ENCODE measurements around the gene NIPAL4.

Gene NIPAL4

DNA sequence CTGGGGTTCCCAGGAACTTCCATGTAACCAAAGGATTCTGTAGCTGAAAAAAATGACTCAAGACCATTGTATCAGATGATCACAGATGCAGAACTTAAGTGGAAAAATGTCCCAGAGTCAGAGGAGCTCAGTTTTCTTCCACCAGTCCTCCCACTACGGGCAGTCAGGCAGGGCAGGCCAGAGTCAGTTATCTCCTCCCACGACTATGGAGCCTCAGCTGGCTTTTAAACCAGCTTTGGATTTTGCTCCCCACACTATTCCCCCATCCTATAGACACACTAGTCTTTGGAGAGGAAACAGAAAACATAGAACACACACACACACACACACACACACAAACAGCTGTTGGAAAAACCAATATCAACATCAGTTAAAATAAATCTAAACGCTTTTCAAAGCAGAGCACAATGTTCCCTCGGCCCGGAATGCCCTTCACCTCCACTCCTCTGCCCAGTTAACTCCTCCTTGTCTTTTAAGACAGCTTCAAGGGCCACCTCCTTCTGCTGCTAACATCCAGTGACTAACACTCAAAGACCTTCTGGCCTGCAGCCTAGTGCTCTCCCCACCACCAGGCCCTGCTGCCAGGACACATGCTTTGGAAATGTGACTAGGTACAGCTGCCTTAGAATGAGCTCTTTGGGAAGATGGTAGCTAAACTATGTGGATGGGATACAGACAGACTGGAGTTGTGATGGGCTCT is 56.8 kb downstream of the NIPAL4 start:
- no peak for DNase-seq (ENCODE audit: low read depth)

DNA sequence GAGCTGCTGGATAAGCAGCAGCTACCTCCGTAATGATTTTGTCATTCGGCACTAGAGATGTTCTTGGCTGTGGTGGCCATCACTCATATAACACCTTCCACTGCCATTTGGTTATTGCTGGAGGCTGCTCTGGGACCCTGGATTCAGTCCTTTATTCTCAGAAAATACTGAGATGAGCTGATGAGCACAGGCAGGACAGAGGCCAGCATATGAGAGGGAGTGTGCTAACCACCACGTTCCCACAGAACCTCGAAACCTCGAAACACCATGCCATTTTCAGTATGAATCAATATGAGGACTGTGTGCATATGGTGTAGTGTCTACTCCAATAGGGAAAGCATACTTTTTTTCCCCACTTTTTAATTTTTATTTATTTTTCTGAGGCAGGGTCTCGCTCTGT is 59.0 kb downstream of the NIPAL4 start:
- no peak for DNase-seq (ENCODE audit: low read depth)

DNA sequence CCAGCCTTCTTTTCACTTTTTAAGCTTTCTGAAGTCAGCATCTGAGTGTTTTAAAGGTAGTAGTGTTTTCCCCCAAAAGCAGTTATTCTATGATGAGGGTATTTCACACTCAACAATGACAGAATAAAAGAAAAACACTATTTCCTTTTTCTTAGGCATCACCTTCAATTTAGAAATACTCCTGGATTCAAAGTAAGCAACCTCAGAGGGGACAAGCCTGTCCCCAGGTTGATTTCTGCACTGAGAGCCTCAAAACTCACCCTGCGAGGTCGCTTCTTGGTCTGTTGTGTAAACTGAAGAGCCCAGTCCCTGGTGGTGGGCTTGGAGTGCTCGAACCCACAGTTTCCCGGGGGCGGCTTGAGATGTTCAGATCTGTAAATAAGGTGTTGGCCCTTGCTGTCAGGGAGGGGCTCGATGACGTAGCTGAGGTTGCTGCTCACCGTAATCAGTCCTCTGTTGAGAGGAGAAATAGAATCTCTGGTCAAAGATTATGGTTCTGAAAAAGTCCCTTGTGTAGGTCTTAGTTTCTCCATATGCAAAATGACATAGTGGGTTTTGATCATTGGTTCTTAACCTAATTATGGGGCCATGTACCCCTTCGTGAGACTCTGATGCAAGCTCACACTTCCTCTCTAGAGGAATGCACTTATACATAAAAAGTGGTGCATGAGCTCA is 59.7 kb downstream of the NIPAL4 start:
- DNase-seq (ENCODE audit: low read depth): no peak

DNA sequence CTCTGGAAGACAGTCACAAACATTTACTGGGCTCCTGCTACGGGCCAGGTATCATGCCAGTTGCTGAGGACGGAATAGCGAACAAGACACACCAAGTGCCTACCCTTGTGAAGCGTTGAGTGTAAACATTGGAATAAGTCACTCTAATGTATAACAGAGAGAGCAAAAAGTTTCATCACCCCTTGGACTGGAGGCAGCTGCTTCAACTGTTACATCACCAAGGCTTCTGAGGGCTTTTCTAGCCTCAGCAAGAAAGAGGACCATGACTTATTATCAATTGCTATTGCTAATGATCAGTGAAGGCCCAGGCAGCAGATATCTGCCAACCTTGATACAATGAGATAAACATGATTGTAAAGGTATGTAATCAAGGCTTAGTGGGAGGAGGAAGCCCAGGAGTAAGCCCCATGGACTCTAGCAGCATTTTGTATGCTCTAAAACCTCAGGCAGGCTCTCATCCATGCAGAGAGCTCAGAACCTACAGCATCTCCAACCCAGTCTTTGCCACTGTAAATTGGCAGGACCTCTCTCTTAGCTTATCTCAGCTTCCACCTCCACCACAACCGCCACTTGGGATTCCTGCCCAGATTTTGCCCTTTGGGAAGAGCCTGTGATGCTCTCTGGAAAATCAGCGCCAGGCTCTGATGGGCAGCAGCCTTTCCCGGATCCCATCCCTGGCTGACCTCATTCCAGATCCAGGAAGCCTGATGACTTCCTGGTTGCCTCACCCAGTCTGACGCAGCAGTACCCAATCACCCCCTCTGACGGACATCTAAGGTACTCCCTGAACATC is 61.1 kb downstream of the NIPAL4 start:
- no peak for DNase-seq (ENCODE audit: low read depth)

DNA sequence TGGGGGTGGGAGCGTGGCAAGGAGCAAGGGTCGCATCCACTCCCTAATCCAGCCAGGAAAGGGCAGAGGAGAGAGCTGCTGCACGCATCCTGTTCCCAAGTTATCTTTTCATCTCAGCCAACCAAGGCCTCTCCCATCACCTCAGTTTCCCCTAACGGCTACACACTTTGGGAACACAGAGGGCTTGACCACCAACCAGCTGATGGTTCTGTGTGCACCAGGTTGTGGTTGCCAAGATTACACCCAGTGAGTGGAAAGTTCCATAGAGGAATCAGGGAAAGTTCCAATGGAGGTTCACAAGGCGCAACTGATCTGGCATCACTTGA is 61.7 kb downstream of the NIPAL4 start:
- DNase-seq (ENCODE audit: low read depth): no peak

DNA sequence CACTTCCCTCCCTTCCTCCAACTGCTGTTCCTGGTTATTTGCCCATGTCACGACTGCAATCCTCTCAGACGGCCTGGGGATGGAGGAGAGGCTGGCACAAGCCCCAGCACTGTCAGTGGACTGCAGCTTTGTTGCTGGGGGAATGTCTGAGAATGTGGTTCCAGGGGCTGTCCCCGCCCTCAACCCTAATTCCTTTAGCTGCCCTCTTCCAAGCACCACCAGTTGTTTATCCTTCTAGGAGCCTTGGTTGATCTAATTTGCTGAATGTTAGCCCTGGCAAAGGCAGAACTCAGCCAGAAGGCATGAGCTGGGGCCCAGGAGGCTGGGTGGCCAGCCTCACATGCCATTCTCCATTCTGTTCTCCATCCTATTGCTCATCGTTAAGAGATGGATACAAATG is 64.0 kb downstream of the NIPAL4 start:
- no peak for DNase-seq (ENCODE audit: low read depth)

All from stimulated activated CD8-positive, alpha-beta memory T cell treated with anti-CD3 and anti-CD28 coated beads, Interleukin-15, amount 100 ng/mL, for 1 hour (primary cell).